ENCODE measurements around the gene PSMA7.

Gene PSMA7

DNA sequence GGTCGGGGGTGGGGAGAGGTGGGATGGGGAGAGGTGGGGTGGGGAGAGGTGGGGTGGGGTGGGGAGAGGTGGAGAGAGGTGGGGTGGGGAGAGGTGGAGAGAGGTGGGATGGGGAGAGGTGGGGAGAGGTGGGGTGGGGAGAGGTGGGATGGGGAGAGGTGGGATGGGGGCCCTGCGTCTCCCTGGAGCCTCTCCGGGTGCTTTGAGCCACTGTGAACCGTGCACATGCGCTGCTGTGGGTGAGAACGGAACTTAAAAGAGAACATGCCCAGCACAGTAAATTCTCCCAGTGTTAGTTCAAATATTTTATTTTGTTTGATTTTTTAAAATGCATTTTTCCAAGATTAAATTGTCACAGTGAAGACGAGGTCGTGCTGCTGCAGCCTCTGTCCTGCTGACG lies 17.1 kb upstream of the PSMA7 start:
- DNase-seq (ENCODE audit: extremely low spot score): no peak
- ChIA-PET CTCF (no interaction called here), POLR2A (no interaction called here)
- TF ChIP-seq, protein P1, sequence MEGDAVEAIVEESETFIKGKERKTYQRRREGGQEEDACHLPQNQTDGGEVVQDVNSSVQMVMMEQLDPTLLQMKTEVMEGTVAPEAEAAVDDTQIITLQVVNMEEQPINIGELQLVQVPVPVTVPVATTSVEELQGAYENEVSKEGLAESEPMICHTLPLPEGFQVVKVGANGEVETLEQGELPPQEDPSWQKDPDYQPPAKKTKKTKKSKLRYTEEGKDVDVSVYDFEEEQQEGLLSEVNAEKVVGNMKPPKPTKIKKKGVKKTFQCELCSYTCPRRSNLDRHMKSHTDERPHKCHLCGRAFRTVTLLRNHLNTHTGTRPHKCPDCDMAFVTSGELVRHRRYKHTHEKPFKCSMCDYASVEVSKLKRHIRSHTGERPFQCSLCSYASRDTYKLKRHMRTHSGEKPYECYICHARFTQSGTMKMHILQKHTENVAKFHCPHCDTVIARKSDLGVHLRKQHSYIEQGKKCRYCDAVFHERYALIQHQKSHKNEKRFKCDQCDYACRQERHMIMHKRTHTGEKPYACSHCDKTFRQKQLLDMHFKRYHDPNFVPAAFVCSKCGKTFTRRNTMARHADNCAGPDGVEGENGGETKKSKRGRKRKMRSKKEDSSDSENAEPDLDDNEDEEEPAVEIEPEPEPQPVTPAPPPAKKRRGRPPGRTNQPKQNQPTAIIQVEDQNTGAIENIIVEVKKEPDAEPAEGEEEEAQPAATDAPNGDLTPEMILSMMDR (IDR thresholded peaks at IDR 0.05; ENCODE audit: control extremely low read depth, extremely low read depth, low read depth, missing control alignments): no peak

DNA sequence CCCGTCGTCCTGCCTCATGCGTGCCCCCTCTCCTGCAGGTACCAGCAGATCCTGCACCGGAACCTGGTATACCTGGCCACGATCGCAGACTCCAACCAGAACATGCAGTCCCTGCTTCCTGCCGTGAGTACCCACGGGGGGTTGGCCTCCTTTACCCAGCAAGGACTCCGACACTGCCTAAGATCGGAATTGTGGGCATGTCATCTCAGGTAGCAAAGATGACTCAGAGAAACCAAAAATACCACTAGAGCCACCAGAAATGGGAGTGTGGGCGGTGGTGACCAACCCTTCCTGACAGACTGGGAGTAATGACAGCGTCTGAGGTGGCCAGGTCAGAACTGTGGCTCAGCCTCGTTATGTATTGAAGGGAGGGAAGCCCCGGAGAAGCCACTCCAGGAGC lies 16.6 kb upstream of the PSMA7 start:
- POLR2A ChIA-PET: no interaction called here
- TF ChIP-seq, protein P1 (IDR thresholded peaks at IDR 0.05; ENCODE audit: control extremely low read depth, extremely low read depth, low read depth, missing control alignments): no peak
- CTCF ChIA-PET: no interaction called here
- peak; percentile 84 for DNase-seq (ENCODE audit: extremely low spot score)

DNA sequence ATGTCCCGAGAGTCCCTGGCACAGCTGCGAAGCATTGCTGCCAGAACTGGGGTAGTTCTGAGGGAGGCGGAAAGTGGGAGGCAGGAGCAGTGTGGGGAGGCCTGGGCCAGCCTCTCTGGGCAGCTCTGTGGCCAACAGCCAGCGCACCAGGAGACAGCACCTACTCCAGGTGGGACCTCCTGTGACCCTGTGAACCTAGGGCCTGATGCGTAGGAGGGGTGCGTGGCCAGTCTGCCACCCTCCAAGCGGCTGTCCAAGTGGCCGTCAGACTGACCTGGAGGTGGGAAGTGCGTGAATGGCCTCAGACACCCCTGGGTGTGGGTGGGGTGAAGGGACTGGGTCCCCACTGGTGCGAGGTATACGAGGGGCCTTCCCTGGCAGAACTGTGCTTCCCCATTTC lies 15.9 kb upstream of the PSMA7 start:
- ChIA-PET POLR2A (no interaction called here), CTCF (no interaction called here)
- no peak for DNase-seq (ENCODE audit: extremely low spot score)
- TF ChIP-seq, protein P1 (IDR thresholded peaks at IDR 0.05; ENCODE audit: control extremely low read depth, extremely low read depth, low read depth, missing control alignments): no peak

DNA sequence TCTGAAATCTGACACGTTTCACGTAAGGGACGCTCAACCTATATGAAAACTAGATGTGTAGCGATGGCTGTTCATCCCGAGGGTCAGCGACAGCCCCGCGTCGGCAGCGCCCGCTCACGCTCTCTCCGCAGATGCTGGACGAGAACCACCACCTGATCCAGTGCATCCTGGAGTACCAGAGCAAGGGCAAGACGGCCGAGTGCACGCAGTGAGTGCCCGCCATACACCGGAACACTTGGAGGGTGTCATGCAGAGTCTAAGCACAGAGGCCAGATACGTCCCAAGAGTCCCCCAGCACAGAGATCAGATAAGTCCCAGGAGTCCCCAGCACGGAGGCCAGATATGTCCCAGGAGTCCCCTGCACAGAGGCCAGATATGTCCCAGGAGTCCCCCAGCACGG lies 15.3 kb upstream of the PSMA7 start:
- TF ChIP-seq, protein P1 (IDR thresholded peaks at IDR 0.05; ENCODE audit: control extremely low read depth, extremely low read depth, low read depth, missing control alignments): no peak
- no peak for DNase-seq (ENCODE audit: extremely low spot score)
- POLR2A ChIA-PET: no interaction called here
- CTCF ChIA-PET: no interaction called here

DNA sequence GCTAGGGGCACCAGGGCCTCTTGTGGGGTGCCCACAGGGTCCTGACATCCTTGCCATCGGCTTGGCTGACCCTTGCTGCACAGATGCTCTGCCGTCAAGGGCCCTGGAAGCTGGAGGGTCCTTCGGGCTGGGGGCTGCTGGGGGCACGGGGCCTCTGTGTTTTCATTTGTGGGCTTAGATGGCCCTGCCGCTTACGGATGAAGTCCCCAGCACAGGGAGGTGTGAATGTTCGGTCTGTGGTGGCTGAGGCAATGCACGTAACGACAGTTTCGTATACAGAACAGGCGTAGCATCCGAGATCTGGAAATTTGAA lies 14.8 kb upstream of the PSMA7 start:
- ChIA-PET CTCF (no interaction called here), POLR2A (no interaction called here)
- no peak for DNase-seq (ENCODE audit: extremely low spot score)
- TF ChIP-seq, protein P1 (IDR thresholded peaks at IDR 0.05; ENCODE audit: control extremely low read depth, extremely low read depth, low read depth, missing control alignments): no peak

DNA sequence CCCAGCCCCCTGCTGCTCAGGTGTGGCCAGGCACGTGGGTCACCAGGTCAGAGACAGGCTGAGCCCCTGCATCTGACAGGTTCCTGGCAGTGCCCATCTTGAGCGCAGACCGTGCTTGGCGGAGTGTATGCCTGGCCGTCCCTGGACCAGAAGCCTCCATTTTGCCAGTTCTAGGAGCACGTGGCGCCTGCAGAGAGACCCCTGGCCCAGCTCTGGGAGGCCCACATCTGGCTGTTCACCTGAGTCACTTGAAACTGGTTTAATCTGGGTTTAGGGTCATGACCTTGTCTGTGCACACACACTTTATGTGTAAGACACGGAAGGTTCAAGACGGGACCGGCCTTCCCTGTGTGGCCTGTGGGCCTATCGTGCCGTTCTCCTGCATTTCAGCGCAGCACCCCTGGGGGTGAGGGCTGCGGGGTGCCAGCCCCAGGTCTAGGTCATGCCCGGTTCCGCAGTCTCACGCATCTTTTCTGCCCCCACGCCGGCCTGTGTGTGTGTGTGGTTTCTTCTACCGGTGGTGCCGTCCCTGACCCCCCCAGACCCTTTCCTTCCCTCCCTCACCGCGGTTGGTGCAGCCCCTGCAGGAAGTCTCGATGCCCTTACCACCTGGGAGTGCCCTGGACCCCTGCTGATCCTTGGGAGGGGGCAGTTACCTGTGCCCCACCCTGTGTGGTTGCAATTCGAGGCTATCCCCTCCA lies 14.3 kb upstream of the PSMA7 start:
- no peak for DNase-seq (ENCODE audit: extremely low spot score)
- ChIA-PET POLR2A (no interaction called here), CTCF (interaction anchor here (1.4 to 1.8 kb wide), 2 partner anchors 15 to 147 kb away, joined by 4 to 13 read pairs; no protein-coding TSS in a partner anchor)
- TF ChIP-seq, protein P1 (IDR thresholded peaks at IDR 0.05; ENCODE audit: control extremely low read depth, extremely low read depth, low read depth, missing control alignments): no peak
